Measurements from ENCODE around the gene AFP.

AFP gene

DNA sequence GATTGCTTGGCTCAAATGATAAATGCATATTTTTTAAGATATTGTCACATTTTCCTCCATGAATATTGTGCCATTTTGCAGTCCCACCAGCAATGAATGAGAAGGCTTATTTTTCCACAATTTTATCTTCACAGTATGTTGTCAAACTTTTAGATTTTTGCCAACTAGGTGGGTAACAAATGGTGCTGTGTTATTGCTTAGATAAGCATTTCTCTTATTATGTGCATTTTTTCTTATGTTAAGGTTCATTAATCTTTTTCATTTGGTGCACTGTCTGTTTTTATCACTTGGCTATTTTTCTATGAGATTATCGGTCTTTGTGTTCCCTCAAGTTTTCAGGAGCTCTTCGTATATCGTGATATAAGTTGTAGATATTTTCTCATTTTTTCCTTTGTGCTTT lies 32.1 kb downstream of the AFP start:
- no peak for DNase-seq

DNA sequence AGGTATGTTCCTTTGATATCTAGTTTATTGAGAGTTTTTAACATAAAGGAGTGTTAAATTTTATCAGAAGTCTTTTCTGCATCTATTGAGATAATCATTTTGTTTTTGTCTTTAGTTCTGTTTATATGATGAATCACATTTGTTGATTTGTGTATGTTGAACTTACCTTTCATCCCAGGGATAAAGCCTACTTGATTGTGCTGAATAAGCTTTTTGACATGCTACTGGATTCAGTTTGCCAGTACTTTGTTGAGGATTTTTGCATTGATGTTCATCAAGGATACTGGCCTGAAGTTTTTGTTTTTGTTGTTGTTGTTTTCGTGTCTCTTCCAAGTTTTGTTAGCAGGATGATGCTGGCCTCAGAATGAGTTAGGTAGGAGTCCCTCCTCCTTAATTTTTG lies 34.7 kb downstream of the AFP start:
- DNase-seq = no peak

DNA sequence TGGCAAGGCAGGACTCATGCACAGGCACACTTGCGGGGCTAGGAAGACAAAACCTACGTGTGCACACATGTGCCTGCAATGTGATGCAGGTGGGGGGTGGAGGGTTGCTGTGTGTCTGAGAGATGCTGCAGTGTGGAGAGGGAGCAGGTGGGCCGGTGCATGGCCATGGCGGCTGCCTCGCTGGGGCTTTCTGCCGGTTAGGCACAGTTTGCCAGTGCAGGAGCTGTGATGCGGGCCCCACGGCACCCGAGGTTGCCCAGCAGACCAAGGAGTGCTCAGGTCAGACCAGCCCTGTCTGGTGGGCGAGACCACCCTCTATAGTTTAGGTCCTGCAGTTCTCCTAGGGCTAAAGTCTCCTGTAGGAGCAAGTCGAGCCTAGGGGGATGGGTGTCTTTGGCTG lies 41.2 kb downstream of the AFP start:
- no peak for DNase-seq

DNA sequence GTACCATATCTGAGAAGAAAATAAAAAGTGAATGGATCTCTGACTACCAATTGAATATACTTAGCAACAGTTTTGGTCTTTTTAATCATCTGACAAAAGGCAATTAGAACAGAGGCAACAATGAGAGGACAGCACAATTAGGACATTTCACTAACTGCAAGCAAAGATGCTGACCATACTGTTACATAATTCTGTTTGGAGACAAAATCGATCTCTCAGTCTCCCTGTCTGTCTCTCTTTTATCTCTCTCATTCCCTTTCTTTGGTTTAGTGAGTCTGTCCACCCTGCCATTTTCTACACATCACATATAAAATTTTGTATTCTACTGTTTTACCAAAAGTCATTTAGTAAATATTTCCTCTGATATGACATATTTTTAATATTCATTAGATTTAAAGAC lies 43.3 kb downstream of the AFP start:
- no peak for DNase-seq

DNA sequence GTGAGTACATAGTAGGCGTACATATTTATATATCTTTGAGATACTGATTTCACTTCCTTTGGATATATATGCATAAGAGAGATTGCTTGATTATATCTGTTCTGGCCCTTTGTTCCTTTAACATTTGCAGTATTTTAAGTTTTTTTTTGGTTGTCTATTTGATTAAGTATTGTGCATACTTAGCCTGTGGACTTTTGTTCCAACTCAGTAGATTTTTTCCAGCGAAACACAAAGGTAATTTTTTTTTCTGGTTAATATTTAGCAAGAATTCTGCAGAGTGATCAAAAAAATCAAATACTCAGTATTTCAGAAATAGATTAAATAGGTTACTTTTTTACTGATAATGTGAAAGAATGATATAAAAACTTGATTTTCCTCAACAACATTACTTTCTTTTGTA lies 45.3 kb downstream of the AFP start, which contains the start of gene AFM:
Gene AFM (plus strand): TSS at position 388 of the 400 bp plus-strand sequence. CDS start 31 bp downstream, outside the sequence.
- no peak for DNase-seq

DNA sequence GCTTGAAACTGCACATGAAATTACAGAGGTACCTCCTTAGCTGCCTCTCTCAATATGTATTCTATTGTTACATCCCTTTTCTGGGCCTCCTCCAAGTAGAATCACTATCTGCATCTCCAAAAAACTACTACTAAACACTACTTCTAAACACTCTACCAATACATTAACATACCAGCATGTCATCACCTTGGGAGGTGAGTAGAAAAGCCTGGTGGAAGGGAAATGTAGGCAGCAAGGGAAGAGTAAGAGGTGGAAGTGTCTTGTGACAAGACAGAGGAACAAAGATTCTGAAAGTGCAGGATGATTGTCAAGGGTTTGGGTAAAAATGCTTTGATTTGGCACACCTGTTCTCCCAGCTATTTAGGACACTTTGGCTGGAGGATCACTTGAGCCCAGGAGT lies 49.1 kb downstream of the AFP start:
- DNase-seq = no peak

DNA sequence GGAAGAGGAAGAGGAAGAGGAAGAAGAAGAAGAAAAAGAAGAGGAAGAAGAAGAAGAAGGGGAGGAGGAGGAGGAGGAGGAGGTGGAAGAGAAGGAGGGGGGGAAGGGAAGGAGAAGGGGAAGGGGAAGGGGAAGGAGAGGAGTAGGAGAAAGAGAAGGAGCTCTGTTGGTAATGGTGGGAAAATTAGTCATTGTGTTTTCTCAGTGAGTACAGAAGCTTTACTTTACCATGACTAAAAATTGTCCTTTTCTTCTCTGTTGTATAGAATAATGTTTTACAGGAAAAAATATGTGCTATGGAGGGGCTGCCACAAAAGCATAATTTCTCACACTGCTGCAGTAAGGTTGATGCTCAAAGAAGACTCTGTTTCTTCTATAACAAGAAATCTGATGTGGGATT lies 49.6 kb downstream of the AFP start:
- no peak for DNase-seq

DNA sequence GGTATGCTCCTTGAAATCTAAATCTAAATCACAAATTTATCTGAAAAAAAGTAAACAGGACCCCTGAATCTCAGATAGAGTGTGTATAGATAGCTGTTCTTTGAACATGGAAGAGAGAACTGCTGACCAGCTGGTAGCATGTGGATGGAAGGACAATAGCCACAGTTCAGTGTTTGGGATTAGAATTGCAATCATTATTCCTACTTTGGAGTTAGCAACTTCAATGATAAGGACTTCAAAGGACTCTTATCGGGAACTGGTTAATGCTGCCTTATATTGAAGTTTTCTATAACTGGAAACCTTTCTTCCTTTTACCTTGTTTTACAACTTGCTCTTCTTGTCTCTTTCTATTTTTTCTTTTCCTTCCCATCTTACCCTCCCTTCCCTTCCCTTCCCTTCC lies 50.5 kb downstream of the AFP start:
- DNase-seq = no peak

DNA sequence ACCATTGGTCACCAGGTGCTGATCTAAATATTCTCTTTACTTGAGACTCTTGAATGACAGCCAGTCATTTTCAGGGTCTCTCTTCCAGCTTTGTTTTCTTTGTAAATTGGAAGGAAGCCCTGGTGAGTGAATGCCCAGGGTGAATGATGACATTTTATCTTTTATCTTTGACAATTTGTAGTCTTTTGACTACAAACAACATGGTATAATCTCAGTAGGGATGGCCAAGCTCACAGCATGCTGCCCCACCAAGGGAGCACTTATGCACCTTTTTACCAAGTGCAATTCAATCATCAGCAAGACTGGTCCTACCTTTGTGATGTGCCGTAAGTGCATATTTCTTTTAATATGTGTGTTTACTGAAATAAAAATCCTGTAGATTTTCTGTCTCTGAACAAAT lies 51.2 kb downstream of the AFP start:
- DNase-seq = no peak

DNA sequence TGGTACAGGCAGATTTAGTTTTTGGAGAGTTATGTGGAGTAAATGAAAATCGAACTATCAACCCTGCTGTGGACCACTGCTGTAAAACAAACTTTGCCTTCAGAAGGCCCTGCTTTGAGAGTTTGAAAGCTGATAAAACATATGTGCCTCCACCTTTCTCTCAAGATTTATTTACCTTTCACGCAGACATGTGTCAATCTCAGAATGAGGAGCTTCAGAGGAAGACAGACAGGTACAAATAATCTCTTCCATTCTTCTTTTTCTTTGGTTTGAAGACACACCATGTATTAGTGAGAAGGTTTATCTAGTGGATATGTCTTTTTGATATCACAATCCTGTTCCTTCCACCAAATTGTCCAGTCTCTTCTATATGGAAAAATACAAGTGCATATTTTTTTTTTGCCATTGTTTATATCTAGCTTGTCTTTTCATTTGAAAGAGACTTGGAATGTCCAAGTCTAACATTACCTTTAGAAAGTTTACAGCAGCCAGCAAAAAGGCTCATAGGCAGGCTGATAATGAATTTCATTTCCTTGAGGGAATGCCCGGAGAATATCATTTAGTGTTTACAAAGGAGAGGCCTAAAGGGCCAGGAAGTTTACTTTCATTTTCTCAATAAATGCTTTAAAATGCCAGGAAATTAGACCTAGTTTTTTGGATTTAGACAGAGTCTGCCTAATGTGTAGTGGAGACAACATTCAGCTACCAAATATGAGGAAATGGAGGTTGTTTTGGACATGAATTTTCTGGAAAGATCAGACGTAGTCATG lies 64.2 kb downstream of the AFP start:
- no peak for DNase-seq

DNA sequence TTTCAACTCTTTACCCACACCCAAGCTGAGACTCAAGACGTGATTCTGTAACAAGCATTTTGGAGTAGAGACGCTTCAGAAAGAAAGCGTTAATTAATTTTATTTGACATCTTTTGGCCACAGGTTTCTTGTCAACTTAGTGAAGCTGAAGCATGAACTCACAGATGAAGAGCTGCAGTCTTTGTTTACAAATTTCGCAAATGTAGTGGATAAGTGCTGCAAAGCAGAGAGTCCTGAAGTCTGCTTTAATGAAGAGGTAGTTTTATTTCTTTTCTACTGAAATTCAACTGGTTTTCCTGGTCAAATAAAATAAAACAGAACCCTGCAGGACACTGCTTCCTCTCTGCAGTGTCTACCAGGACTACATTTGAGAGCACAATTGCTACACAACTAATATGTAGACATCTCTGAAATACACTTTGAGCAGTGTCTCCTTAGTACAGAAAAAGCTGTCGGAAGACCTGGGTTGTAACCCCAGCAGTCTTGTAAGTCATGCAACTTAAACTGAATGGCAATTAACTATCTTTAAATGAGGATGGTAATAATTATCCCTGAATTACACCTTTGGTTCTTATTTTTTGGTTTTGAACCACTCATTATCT lies 65.7 kb downstream of the AFP start:
- DNase-seq = no peak

DNA sequence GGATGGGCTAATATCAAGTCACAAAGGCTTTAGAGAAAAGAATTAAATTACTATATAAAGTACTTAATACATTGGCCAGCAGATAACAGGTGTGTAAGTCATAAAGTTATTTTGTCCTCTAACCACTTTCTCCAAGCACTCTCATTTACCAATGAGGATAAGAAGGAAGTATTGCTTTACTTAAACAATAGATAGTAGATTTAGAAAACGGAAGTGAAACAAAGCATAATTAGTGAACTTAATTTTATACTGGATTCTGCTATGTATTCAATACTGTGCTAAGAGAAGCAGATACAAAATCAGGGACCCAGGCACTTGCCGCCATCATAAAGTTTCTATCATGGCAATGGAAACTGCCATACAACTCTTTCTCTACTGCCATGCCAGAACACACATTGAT lies 69.5 kb downstream of the AFP start:
- no peak for DNase-seq
